NB4 (cell line): ENCODE data around the gene FARP1.

Experiments used
- DNase-seq: peaks from one replicate; pipeline ENCODE4 v3.0.0; 2010; ENCODE audit warnings: low read depth
- H3K4me3 ChIP-seq: one replicate; pipeline ENCODE4 v1.5.1; 2011; ENCODE audit warnings: mild to moderate bottlenecking, low read depth, low read length, moderate library complexity
- MYC ChIP-seq: IDR thresholded peaks from 2 replicates; pipeline ENCODE4 v1.6.1; 2011; ENCODE audit warnings: low read depth, low read length
- POLR2A ChIP-seq: IDR thresholded peaks from 2 replicates; pipeline ENCODE4 v1.6.1; 2011; ENCODE audit warnings: mild to moderate bottlenecking; ENCODE audit not compliant: insufficient read length; ENCODE audit errors: extremely low read depth
- TF ChIP-seq, protein P1 (sequence below): IDR thresholded peaks from 2 replicates; pipeline ENCODE4 v1.6.1; 2011; ENCODE audit warnings: low read depth, low read length
- TF ChIP-seq, protein P2 (sequence below): IDR thresholded peaks from one replicate; pipeline ENCODE4 v1.5.1; 2012; ENCODE audit warnings: low read depth, low read length

The FARP1 gene

DNA sequence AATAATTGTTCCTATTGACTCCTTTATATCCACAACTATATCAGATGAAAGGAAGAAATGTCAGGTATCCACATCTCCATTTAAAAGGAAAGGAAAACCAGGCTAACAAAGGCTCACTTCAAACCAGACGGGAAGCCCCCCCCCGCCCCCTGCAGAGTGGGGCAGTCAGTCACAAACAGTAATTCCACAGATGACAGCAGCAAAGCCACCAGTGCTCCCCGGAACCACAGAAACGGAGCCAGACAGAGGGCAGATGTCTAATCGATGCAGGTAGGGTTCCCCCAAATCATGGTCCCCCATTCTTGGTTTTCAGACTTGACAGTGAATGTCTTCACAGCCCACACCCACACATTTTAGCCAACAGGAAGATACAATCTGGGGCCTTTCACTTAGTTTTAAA is 333.2 kb downstream of the FARP1 start:
- TF ChIP-seq MYC (no peak), POLR2A (no peak)
- TF ChIP-seq, protein P1, sequence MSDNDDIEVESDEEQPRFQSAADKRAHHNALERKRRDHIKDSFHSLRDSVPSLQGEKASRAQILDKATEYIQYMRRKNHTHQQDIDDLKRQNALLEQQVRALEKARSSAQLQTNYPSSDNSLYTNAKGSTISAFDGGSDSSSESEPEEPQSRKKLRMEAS, result no peak
- TF ChIP-seq, protein P2, sequence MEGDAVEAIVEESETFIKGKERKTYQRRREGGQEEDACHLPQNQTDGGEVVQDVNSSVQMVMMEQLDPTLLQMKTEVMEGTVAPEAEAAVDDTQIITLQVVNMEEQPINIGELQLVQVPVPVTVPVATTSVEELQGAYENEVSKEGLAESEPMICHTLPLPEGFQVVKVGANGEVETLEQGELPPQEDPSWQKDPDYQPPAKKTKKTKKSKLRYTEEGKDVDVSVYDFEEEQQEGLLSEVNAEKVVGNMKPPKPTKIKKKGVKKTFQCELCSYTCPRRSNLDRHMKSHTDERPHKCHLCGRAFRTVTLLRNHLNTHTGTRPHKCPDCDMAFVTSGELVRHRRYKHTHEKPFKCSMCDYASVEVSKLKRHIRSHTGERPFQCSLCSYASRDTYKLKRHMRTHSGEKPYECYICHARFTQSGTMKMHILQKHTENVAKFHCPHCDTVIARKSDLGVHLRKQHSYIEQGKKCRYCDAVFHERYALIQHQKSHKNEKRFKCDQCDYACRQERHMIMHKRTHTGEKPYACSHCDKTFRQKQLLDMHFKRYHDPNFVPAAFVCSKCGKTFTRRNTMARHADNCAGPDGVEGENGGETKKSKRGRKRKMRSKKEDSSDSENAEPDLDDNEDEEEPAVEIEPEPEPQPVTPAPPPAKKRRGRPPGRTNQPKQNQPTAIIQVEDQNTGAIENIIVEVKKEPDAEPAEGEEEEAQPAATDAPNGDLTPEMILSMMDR, result no peak
- H3K4me3 ChIP-seq, result peak overlapping the region; percentile 35
- DNase-seq, result no peak

DNA sequence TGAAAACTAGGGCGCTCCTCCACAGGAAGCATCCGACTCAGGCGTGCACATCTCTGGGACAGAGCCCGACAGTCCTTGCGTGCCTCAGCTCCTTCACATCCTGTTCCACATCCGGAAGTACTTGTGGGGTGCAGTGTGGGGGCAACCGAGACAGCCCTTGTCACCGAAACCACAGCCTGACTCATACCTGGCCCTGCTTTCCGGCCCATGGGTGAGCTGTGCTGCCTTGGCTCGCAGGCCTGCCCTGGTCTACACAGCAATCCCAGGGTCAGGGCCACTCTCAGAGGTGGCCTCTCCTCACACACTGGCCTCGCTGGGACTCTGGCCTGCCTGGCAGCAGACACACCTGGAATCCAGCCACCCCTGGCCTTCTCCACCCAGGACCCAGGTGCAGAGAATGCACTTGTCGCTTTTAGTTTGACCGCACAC is 333.7 kb downstream of the FARP1 start:
- H3K4me3 ChIP-seq, result peak overlapping the region; percentile 35
- DNase-seq, result peak; percentile 97
- TF ChIP-seq MYC (peak; percentile 85; the same call in 1 of the 2 replicates), POLR2A (no peak)
- TF ChIP-seq, protein P2, result no peak
- TF ChIP-seq, protein P1, result peak; percentile 85

DNA sequence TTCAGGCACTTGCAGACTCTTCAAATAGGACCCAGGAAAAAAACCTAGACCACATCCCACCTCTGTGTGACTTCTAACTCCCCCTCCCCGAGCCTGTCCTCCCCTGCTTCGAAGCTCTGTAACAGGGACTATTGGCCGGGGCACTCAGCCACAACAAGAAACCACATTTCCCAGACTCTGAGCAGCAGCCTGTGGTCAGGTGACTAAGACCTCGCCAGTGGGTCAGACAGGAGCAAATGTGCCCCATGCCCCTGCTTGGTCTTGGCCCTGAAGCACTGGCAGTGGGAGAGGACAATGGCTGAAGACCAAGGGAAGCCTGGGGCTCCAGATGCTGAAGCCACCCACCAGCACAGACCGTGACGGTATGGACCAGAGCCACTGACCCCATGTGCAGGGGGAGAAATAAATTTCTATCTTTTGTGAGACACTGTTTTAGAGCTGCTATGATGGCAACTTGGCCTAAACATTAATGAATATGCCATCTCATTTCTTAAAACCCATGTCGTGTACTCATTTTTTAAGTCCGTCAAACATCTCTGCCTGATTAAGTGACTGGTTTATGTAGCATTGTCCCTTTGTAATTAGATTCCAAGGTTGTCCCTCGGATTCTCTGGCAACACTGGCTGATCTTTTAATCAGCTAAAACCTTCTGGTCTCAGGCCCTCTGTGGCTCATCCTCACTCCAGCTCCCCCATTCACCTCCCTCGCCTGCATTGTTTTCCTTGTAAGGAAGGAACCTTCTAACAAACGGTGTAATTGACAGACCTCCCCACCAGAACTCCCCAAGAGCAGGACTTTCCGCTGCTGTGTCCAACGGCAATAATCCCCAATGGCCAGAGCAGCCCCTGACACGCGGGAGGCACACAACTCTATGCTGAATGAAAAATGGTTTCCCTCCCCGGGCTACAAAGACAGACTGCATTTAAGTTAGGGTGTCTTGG is 335.6 kb downstream of the FARP1 start:
- no peak overlapping the region for H3K4me3 ChIP-seq
- no peak for TF ChIP-seq MYC
- TF ChIP-seq, protein P1, result peak; percentile 27
- DNase-seq, result peak; percentile 90

DNA sequence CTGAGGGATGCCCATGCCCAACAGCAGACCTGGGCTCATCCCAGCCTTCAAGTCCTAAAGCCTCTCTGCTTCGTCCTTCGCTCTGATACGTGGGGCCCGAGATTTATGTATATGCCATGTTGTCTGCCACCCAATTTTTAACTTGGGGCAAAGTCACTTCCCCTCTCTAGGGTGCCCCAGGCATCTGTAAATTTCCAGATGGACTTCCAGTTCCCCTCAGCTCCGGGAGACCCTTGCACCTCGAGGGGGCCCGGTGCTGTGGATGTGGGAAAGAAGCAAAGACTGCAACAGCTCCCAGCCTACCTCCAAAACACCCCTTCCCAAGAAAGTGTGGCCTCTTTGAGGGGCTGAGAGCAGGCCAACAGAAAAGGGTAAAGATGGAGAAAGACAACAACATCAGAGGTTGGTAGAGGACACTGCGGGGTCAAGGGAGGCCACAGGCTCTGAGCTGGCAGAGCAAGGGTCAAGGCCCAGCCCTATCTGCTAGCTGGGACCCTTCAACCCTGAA is 336.7 kb downstream of the FARP1 start:
- no peak for DNase-seq
- H3K4me3 ChIP-seq, result no peak overlapping the region
- TF ChIP-seq MYC (no peak), POLR2A (no peak)
- TF ChIP-seq, protein P1, result no peak
- TF ChIP-seq, protein P2, result no peak

DNA sequence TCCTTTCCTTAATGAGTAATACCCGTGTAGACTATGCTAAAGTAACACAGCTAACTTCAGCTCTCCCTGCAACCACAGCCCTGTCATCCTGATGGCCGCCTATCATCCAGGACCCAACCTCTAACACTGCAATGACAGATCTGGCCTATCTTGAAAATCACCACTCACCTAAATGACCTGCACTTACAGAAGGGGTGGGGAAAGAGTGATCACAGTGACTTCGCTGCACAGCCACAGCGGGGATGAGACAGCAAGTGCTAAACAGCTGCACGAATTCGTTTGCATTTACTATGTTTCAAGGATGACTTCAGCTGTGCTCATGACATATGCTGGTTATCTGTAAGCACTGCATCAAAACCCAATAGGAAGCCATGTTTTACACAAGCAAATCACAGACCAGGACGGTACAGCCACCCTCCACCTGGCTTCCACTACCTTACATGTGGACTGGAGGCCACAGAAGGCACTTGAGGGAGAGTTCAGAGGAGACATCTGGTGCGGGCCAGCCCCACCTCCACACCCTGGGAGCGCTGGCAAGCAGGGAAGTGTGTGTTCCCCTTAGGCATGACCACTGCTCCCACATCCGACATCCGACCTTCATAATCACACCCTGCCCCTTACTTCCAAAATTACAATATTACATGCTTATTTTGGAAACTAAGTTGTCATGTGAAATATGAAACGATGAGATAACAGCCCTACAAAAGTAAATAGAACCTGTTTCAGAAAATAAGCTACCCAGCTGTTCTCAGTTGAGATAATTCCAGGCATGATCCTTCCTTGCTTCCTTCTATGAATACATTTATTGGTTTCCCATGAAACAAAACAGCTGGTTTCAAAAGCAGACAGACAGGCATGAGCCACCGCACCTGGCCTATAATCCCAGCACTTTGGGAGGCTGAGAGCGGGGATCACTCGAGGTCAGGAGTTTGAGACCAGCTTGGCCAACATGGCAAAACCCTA is 338.3 kb downstream of the FARP1 start:
- H3K4me3 ChIP-seq, result no peak overlapping the region
- TF ChIP-seq, protein P1, result no peak
- no peak for TF ChIP-seq MYC
- TF ChIP-seq, protein P2, result no peak
- no peak for TF ChIP-seq POLR2A
- no peak for DNase-seq
